Lower leg skin (tissue), 3 donors: ENCODE data around the gene HABP2.

Experiments
- CTCF ChIP-seq, 3 donors: fragments of 450-650 bp; IDR thresholded peaks; one replicate each; pipeline ENCODE4 v1.5.1; 2016; ENCODE audit warnings: antibody characterized with exemption in 3 of 3, mild to moderate bottlenecking in 3 of 3, moderate library complexity in 2 of 3
- POLR2A ChIP-seq, 2 donors: fragments of 450-650 bp; IDR thresholded peaks; one replicate each; pipeline ENCODE4 v1.6.1; 2016 to 2017; ENCODE audit warnings: antibody characterized with exemption in 2 of 2, mild to moderate bottlenecking in 1 of 2, moderate library complexity in 1 of 2

GRCh38 chr10:113625461-113626186, 72.8 kb downstream of the HABP2 start:
- TF ChIP-seq CTCF (IDR thresholded peaks at IDR 0.05) (no peak), POLR2A (IDR thresholded peaks at IDR 0.05) (no peak)
